ENCODE measurements around the gene KCNJ6.

The KCNJ6 gene

GRCh38 chr21:37817242-37817641 lies 99.0 kb downstream of the KCNJ6 start:
- no peak for DNase-seq (ENCODE audit: low read depth in 2 of 2)

GRCh38 chr21:37815893-37816292 lies 100.4 kb downstream of the KCNJ6 start:
- no peak for DNase-seq (ENCODE audit: low read depth in 2 of 2)

DNA sequence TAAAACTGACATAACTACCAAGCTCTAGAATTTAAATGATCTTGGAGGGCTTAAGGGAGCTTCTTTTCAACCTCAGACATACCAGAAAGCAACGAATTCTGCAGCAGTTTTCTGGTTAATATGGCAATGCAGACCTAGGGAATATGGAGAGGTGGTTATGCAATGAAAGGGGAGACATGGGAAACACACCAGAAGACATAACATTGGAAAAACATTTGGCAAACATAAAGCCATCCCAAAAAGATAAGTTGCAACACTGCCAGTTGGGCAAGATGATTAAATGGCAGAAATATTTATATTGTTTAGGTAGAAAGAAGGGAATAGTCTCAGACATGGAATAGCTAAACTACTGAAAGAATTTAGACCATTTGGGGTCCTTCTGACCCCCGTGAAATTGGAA lies 104.5 kb downstream of the KCNJ6 start:
- no peak for DNase-seq (ENCODE audit: low read depth in 2 of 2)

DNA sequence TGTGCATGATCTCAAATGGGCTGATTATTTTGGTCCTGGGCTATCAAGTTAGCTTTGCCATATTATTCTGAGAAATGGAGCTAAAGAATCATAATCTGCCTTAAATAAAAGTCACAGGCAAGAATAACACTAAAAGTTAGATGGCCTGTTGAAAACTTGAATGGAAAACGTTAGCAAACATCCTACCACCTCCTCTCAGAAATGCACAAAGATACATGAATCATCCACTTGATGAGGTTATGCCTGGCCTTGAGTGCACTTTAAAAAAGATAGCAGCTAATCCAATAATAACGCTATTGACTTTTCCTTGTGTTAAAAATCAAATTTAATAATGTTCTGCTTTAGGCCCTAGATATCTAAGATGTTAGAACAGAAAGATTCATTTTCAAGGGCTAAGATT lies 108.0 kb downstream of the KCNJ6 start:
- no peak for DNase-seq (ENCODE audit: low read depth in 2 of 2)

DNA sequence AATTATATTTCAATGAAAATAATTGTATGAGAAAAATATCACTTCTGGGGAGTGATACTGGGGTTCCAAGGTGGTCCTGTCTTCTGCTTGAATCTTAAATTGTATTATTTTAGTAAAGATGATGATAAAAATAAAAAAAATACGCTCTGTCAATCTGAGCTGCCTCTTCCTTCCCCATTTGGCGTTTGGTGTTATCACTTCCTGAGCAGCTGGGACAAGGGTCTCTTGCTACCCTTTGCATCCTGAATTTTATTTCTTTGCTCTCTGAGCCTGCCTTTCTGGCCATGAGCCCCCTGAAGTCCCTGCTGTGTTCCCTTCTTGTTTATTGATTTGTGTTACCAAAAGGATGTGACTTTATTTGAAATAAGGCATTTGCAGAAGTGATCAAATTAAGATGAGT lies 111.0 kb downstream of the KCNJ6 start:
- DNase-seq (ENCODE audit: low read depth in 2 of 2), result no peak

DNA sequence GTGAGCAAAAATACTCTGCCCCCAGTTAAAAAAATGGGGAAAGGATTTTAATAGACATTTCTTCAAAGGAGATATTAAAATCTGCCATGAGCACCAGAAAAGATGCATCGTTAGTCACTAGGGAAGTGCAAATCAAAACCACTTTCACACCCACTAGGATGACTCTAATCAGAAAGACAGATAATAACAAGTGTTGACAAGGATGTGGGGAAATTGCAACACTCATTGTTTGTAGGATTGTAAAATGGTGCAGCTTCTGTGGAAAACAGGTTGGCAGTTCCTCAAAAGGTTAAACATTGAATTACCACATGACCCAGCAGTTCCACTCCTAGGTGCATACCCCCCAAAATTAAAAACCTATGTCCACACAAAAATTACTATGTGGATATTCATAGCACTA lies 112.3 kb downstream of the KCNJ6 start:
- DNase-seq (ENCODE audit: low read depth in 2 of 2), result no peak

GRCh38 chr21:37803101-37803651 lies 113.1 kb downstream of the KCNJ6 start:
- DNase-seq (ENCODE audit: low read depth in 2 of 2), result no peak

DNA sequence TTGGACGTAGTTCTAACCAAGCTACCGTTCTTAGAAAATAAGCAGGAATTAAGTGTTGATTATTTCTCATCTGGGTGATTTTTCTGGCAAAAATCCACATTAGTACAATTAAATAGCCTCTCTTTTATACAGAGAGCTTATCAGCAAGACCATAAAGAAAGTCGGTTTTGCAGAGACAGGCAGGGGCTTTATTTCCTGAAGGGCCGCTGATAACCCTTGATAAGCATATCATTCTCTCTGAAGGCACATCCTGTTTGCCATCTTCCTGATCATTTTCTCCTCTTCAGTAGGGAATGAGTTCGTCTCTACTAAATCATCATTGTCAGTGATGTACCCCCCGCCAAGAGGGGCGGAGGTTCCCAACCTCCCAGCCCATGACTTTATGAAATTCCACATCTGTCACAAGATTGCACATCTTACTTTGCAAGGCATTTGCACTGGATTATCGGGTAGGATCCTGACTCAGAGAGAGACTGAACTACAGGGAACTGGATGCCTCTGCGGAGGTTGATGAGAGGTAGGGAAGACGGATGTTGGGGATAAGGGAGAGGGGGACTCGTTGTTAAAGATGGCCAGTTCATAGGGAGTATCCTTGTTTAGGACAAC lies 115.7 kb downstream of the KCNJ6 start:
- DNase-seq (ENCODE audit: low read depth in 2 of 2), result no peak

- DNase-seq (ENCODE audit: low read depth in 2 of 2), result no peak
Observed at GRCh38 chr21:37800057-37800455, 116.2 kb downstream of the KCNJ6 start.

DNA sequence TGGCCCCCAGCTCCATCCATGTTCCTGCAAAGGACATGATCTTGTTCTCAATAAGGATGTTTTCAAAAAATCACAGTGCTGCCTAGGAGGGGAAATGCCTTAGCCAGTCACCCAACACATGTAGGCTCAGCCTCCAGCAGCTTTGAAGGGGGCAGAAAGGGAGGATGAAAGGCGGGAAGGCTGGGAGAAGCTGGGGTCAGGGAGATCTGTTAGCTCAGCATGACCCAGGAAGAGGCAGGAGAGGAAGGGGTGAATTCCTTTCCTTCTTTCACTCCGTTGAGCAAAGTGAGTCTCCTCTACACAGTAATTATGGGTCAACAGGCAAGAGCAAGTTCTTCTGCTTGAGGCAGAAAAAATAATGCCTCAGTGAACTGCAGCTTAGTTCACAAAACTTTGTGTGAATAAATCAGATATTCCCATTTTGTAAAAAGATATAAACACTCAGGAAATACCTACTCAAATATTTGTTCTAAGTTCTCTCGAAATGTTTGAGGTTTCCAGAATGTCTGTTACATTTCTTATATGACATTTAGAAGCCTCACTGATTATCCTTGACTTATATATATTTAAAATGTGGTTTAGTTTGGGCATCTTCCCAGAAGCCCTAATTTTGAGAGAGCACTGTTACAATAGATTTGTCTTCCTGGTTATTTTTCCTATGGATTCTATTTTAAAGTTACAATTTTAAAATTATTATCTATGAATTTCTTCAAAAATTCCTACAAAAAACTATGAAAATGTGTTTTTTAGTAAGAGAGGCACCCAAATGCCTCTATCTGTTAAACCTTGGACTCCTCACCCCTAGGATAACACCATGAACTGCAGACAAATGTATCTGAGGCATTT lies 116.8 kb downstream of the KCNJ6 start:
- no peak for DNase-seq (ENCODE audit: low read depth in 2 of 2)

- no peak for DNase-seq (ENCODE audit: low read depth in 2 of 2)
Observed at GRCh38 chr21:37797403-37797802, 118.9 kb downstream of the KCNJ6 start.

DNA sequence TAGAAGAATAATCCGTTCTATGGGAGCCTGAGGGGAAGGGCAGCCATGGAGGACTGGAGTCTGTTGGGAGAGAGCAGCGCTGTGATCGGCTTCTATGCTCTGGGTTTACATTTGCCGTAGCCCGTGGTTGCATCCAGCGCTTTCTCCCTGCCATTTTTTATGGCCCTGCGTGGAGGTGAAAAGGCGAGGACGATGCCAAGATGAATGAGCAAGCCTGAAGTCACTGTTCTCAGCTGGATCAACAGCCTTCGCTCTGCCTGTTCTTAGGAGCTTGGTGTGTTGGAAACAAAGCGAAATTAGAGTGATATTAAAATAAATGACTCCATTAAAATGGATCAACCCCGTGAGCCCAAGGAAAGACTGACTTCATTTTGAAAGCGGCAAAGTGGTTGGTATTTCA lies 120.2 kb downstream of the KCNJ6 start:
- DNase-seq (ENCODE audit: low read depth in 2 of 2), result no peak

DNA sequence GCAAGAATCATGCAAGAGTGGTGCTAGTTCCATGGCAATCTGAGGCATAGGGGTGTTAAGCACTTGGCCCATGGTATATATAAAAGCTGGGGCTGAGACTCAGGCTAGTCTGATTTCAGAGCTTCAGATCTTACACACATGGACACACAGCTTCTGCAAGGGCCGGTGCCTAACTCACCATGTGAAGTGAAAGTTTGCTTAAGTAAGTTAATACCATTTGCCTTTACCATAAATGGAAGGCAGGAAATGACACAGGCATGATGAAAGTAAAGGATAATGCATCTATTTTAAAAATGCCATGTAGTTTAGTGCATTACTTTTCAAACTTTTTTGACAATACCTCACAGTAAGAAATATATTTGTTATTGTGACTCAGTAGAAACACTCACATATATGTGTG lies 122.6 kb downstream of the KCNJ6 start:
- DNase-seq (ENCODE audit: low read depth in 2 of 2), result no peak

- DNase-seq (ENCODE audit: low read depth in 2 of 2), result no peak
Observed at GRCh38 chr21:37792046-37792445, 124.2 kb downstream of the KCNJ6 start.

DNA sequence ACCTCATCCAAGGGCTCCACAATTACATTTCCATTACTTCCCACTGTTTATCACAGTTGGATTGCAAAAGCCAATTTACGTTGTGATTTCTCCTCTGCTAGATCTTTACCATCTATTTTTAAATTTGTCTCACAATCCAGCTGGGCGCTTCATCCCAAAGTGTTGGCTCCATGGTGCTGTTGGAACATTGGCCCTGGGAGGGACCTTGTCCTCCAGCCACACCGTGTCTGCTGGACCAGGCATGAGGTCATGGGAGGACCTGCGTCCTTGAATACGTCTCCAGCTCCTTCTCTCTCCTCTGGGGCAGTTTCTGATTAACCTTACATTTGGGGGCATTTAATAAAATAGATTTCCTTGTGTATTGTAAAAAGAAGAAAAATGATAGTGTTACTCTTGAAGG lies 125.4 kb downstream of the KCNJ6 start:
- DNase-seq (ENCODE audit: low read depth in 2 of 2), result no peak

- no peak for DNase-seq (ENCODE audit: low read depth in 2 of 2)
Observed at GRCh38 chr21:37788503-37788902, 127.8 kb downstream of the KCNJ6 start.

- DNase-seq (ENCODE audit: low read depth in 2 of 2), result no peak
Observed at GRCh38 chr21:37787456-37787855, 128.8 kb downstream of the KCNJ6 start.

GRCh38 chr21:37784591-37785318 lies 131.5 kb downstream of the KCNJ6 start:
- DNase-seq (ENCODE audit: low read depth in 2 of 2), result no peak

GRCh38 chr21:37783016-37783415 lies 133.2 kb downstream of the KCNJ6 start:
- DNase-seq (ENCODE audit: low read depth in 2 of 2), result no peak

DNA sequence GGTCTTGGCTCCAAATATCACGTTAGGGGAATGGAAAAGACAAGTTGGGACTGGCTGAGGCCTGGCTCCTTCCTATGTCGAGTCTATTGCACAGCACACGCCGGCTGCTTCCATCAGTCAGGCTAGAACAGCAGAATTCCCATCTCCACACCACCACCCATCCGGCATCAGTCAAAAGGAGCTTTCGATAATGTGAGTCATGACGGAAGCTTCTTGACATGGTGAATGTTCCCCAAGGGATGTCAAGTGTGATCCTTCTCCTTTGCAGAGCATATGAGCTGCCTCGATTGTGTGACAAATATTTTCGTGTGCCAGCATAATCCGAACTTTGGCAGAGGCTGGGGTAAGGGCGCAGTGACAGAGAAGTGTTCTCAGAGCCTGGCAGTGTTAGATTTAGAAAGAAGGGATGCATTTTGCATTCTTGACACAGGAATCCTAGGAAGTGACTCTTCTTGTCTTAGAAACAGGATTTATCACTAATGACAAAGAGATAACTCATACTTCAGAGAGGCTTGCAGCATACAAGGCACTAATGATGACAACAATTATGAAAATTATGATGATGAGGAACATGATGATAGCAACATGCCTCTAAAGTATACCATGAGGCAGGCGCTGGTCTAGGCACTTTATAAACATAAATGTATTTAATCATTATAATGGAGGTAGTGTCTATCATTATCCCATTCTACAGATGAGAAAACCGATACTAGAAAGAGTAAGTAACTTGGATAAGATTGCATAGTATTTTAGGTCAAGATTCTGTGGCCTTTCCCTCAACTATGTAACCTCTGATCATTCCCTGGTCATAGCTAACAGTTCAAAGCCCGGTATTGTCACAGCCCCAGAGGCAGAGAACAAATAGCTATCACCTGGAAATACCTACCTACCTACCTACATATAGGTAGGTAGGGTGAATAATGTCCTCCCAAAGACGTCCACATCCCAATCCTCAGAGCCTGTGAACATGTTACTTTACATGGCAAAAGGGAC lies 135.0 kb downstream of the KCNJ6 start:
- DNase-seq (ENCODE audit: low read depth in 2 of 2), result no peak

DNA sequence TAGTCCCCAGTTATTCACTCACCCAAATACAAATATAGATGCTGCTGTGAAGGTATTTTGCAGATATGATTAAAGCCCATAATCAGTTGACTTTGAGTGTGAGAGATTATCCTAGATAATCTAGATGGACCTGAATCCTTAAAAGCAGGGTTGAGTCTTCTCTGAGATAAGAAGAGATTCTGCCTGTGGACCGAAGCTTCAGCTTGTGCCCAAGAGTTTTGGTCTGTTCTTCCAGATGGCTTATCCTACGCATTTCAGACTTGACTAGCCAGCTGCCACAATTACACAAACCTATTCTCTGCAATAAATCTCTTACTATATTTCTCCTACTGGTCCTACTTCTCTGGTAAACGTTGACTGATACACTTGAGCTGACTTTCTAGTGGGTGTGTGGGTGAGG lies 145.1 kb downstream of the KCNJ6 start:
- no peak for DNase-seq (ENCODE audit: low read depth in 2 of 2)

Data from activated CD4-positive, alpha-beta T cell treated with anti-CD3 and anti-CD28 coated beads for 24 hours (primary cell).